Ascending aorta (tissue), 2 donors: Measurements from ENCODE around the gene EXOC4. TPM values are rescaled to one million over a fixed set of nuclear protein-coding genes. Genes with fewer than 3 reads are reported as not detected.

Experiments
- DNase-seq, 2 donors: peaks; one replicate each; pipeline ENCODE4 v3.0.0-alpha.2; 2019; ENCODE audit warnings: low spot score in 2 of 2
- H3K27ac ChIP-seq, 2 donors: fragments of 200-600 bp; sonication (generic); one replicate each; pipeline ENCODE4 v1.5.1; 2016 to 2017; ENCODE audit warnings: mild to moderate bottlenecking in 1 of 2
- H3K27me3 ChIP-seq: fragments of 200-600 bp; sonication (generic); one replicate; pipeline ENCODE4 v1.5.1; 2017
- H3K36me3 ChIP-seq, 2 donors: fragments of 200-600 bp; sonication (generic); one replicate each; pipeline ENCODE4 v1.5.1; 2016
- H3K4me1 ChIP-seq, 2 donors: fragments of 200-600 bp; sonication (generic); one replicate each; pipeline ENCODE4 v1.5.1; 2016 to 2017; ENCODE audit warnings: mild to moderate bottlenecking in 1 of 2
- H3K4me3 ChIP-seq, 2 donors: fragments of 200-600 bp; sonication (generic); one replicate each; pipeline ENCODE4 v1.5.1; 2016 to 2017; ENCODE audit warnings: mild to moderate bottlenecking in 1 of 2
- H3K9me3 ChIP-seq, 2 donors: fragments of 200-600 bp; sonication (generic); one replicate each; pipeline ENCODE4 v1.5.1; 2016
- CTCF ChIP-seq, 3 experiments: fragments of 200-600 bp in 2 of 3; fragments of 450-650 bp in 1 of 3; sonication (generic) in 2 of 3; IDR thresholded peaks; one replicate each; pipeline ENCODE4 v1.5.1; 2016 to 2019; ENCODE audit warnings: antibody characterized with exemption in 3 of 3, mild to moderate bottlenecking in 1 of 3, moderate library complexity in 1 of 3
- intact Hi-C: fragments of 100-400 bp; cut with DNase I; formaldehyde crosslinking; loops from one replicate; pipeline ENCODE4 v1.15.1; 2023
- total RNA-seq: library from RNA; depleted of rRNA; stranded (reverse); fragments of >200 nt; gene quantifications from one replicate; pipeline ENCODE4 v1.1.0, GENCODE V29; 2016

Gene EXOC4
- total RNA-seq, 1 donor from 2014 or later: 27.1 TPM

DNA sequence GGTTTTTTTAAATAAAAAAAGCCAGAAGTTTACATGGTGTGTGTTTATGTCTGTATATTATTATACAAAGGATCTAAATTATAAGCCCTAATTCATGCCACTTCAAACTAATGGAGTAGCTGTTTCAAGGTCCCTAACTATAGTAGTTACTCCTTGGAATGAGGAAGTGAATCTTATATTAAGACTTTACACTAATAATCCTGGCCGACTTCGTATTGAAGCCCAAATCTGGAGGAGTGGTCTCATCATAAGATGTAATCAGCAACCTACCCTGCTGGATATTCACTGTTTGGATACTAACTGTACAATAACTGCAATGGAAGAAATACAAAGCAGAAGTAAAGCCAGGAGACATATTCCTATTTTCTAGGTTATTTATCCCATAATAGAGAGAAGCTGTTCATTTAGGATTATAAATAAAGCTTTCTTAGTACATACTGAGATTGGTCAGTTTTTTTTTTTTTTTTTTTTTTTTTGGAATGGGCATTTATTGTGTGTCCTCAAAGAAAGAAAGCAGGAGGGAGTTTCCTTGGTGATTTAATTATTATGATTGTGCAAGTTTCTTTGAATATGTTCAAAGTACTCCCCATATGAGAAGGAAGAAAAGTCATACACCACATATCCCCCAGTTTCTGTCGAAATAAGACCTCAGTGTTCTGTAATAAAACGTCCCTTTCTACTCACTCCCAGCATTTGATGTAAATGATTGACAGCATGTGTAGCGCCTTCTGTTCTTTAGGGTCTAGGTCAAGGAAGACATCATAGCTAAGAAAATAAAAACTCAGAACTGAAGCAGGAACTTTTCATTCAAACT, 397.8 kb downstream of the EXOC4 start:
- DNase-seq: no peak
- H3K27me3 ChIP-seq: no peaks in the 10 kb centered on the region
- H3K36me3 ChIP-seq: no peaks in the 10 kb centered on the region
- intact Hi-C loops: no loop called here
- H3K27ac ChIP-seq: no peak overlapping the region
- TF ChIP-seq CTCF (IDR thresholded peaks at IDR 0.05): no peak
- H3K4me3 ChIP-seq: no peak overlapping the region
- H3K9me3 ChIP-seq: no peaks in the 10 kb centered on the region
- peaks cover 0 to 7% of the 10 kb centered on the region in 2 donors for H3K4me1 ChIP-seq

- Histone ChIP-seq H3K4me3 (no peak overlapping the region), H3K4me1 (peaks cover 0 to 3% of the 10 kb centered on the region in 2 donors), H3K9me3 (no peaks in the 10 kb centered on the region), H3K36me3 (no peaks in the 10 kb centered on the region), H3K27ac (no peak overlapping the region), H3K27me3 (no peaks in the 10 kb centered on the region)
- no peak for TF ChIP-seq CTCF (IDR thresholded peaks at IDR 0.05)
- no peak for DNase-seq
- intact Hi-C loops: no loop called here
Observed at GRCh38 chr7:133652547-133652946, 399.7 kb downstream of the EXOC4 start.

DNA sequence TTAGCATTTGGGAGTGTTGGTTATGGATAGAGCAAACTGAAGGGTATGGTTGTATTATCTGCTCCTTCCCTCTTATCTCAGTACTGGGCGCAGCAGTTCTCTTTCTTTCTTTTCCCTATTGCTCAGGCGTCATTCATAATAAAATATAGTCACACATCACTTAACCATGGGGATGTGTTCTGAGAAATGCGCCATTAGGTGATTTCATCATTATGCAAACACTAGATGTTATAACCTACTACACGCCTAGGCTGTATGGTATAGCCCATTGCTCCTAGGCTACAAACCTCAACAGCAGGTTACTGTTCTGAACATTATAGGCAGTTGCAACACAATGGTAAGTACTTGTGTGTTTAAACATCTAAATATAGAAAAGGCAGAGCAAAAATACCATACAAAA, 401.7 kb downstream of the EXOC4 start:
- H3K4me3 ChIP-seq: no peak overlapping the region
- H3K36me3 ChIP-seq: no peaks in the 10 kb centered on the region
- no peak for DNase-seq
- no peak overlapping the region for H3K27ac ChIP-seq
- intact Hi-C loops: no loop called here
- no peak for TF ChIP-seq CTCF (IDR thresholded peaks at IDR 0.05)
- no peaks in the 10 kb centered on the region for H3K27me3 ChIP-seq
- no peaks in the 10 kb centered on the region for H3K9me3 ChIP-seq
- peaks cover 0 to 2% of the 10 kb centered on the region in 2 donors for H3K4me1 ChIP-seq

- no peak for DNase-seq
- no peak overlapping the region for H3K27ac ChIP-seq
- H3K4me1 ChIP-seq: no peaks in the 10 kb centered on the region
- no peaks in the 10 kb centered on the region for H3K36me3 ChIP-seq
- no peaks in the 10 kb centered on the region for H3K27me3 ChIP-seq
- H3K9me3 ChIP-seq: no peaks in the 10 kb centered on the region
- H3K4me3 ChIP-seq: no peak overlapping the region
- intact Hi-C loops: no loop called here
- no peak for TF ChIP-seq CTCF (IDR thresholded peaks at IDR 0.05)
Observed at GRCh38 chr7:133662276-133662675, 409.4 kb downstream of the EXOC4 start.

GRCh38 chr7:133662830-133663229, 410.0 kb downstream of the EXOC4 start:
- Histone ChIP-seq H3K27ac (no peak overlapping the region), H3K36me3 (no peaks in the 10 kb centered on the region), H3K4me1 (no peaks in the 10 kb centered on the region), H3K27me3 (no peaks in the 10 kb centered on the region), H3K9me3 (no peaks in the 10 kb centered on the region), H3K4me3 (no peak overlapping the region)
- DNase-seq: no peak
- no peak for TF ChIP-seq CTCF (IDR thresholded peaks at IDR 0.05)
- intact Hi-C loops: no loop called here
